SK-N-SH (cell line): ENCODE data around the gene NOTUM. TPM values are rescaled to one million over a fixed set of nuclear protein-coding genes. Genes with fewer than 3 reads are reported as not detected.

Experiments used
- CTCF ChIA-PET: fragments of 300-600, 350-600 bp; formaldehyde crosslinking; extraction: SDS; loops from one replicate; lab custom pipeline; 2021; lab: Yijun Ruan, JAX
- POLR2A ChIA-PET: fragments of 350-600 bp; sonication (Branson Sonifier 250); formaldehyde crosslinking; extraction: SDS; loops from one replicate; lab custom pipeline; 2020; ENCODE audit warnings: antibody characterized with exemption, inconsistent platforms; lab: Yijun Ruan, JAX
- DNase-seq: peaks from one replicate; pipeline ENCODE4 v3.0.0; 2012
- H2AFZ ChIP-seq: fragments of 200-600 bp; sonication (generic); 2 replicates; pipeline ENCODE4 v1.8.1; 2016; ENCODE audit warnings: antibody characterized with exemption, mild to moderate bottlenecking, low read depth
- H3F3A ChIP-seq: fragments of 200-600 bp; sonication (generic); replicated peaks from 2 replicates; pipeline ENCODE3; 2016; ENCODE audit warnings: antibody characterized with exemption, mild to moderate bottlenecking; ENCODE audit not compliant: insufficient read depth
- H3K27ac ChIP-seq, 2 experiments: fragments of 200-500 bp in 1 of 2; fragments of 200-600 bp in 1 of 2; sonication (Bioruptor generic) in 1 of 2; sonication (generic), shearing (Covaris generic) in 1 of 2; 2 replicates each; pipeline versions ENCODE4 v1.5.1 to v1.6.1; 2014 to 2016; ENCODE audit warnings: low read depth in 2 of 2, inconsistent platforms in 1 of 2, low read length in 1 of 2, mild to moderate bottlenecking in 1 of 2, mixed read lengths in 1 of 2
- H3K27me3 ChIP-seq: fragments of 200-600 bp; sonication (generic), shearing (Covaris generic); 2 replicates; pipeline ENCODE4 v1.6.1; 2016; ENCODE audit warnings: mixed run types; ENCODE audit not compliant: insufficient read depth
- H3K36me3 ChIP-seq, 2 experiments: fragments of 200-500 bp in 1 of 2; fragments of 200-600 bp in 1 of 2; sonication (Bioruptor generic) in 1 of 2; sonication (generic) in 1 of 2; replicated peaks in 1 of 2; 2 replicates each; pipeline versions ENCODE3 to v1.5.1; 2014 to 2016; ENCODE audit warnings: low read length in 1 of 2, mild to moderate bottlenecking in 1 of 2; ENCODE audit not compliant: insufficient read depth in 2 of 2, control insufficient read depth in 1 of 2
- H3K4me1 ChIP-seq, 2 experiments: fragments of 200-500 bp in 1 of 2; fragments of 200-600 bp in 1 of 2; sonication (Bioruptor generic) in 1 of 2; sonication (generic), shearing (Covaris generic) in 1 of 2; 2 replicates each; pipeline versions ENCODE4 v1.5.1 to v1.6.1; 2014 to 2016; ENCODE audit warnings: low read depth in 1 of 2, low read length in 1 of 2, mixed run types in 1 of 2; ENCODE audit not compliant: insufficient read depth in 2 of 2, control insufficient read depth in 1 of 2
- H3K4me2 ChIP-seq: fragments of 200-600 bp; sonication (generic), shearing (Covaris generic); 2 replicates; pipeline ENCODE4 v1.6.1; 2017; ENCODE audit warnings: mixed run types
- H3K4me3 ChIP-seq, 2 experiments: fragments of 200-500 bp in 1 of 2; fragments of 200-600 bp in 1 of 2; sonication (Bioruptor generic) in 1 of 2; sonication (generic), shearing (Covaris generic) in 1 of 2; 2 replicates each; pipeline versions ENCODE4 v1.5.1 to v1.8.1; 2014 to 2016; ENCODE audit warnings: low read depth in 2 of 2, inconsistent platforms in 1 of 2, low read length in 1 of 2, mild to moderate bottlenecking in 1 of 2, mixed read lengths in 1 of 2, moderate library complexity in 1 of 2
- H3K79me2 ChIP-seq: fragments of 200-600 bp; sonication (generic); 2 replicates; pipeline ENCODE4 v1.8.1; 2017; ENCODE audit warnings: mild to moderate bottlenecking; ENCODE audit not compliant: insufficient read depth
- H3K9ac ChIP-seq: fragments of 200-600 bp; sonication (generic); 2 replicates; pipeline ENCODE4 v1.6.1; 2017; ENCODE audit warnings: mixed run types
- H3K9me2 ChIP-seq: fragments of 200-600 bp; sonication (generic); 2 replicates; pipeline ENCODE4 v1.6.1; 2017; ENCODE audit warnings: mixed run types
- H3K9me3 ChIP-seq: fragments of 200-600 bp; sonication (generic); 2 replicates; pipeline ENCODE4 v1.6.1; 2017; ENCODE audit warnings: mixed run types, mild to moderate bottlenecking, moderate library complexity
- H4K20me1 ChIP-seq: fragments of 200-600 bp; sonication (generic); 2 replicates; pipeline ENCODE4 v1.6.1; 2017; ENCODE audit warnings: mild to moderate bottlenecking, mixed run types; ENCODE audit not compliant: insufficient read depth
- EZH2phosphoT487 ChIP-seq: fragments of 200-600 bp; sonication (generic); IDR thresholded peaks from 2 replicates; pipeline ENCODE4 v1.6.1; 2017; ENCODE audit warnings: low read depth, mixed run types, mild to moderate bottlenecking, antibody characterized with exemption, moderate library complexity, borderline replicate concordance
- MAX ChIP-seq: IDR thresholded peaks from 2 replicates; pipeline ENCODE4 v1.4.0; 2012; ENCODE audit warnings: low read depth
- NFIC ChIP-seq: IDR thresholded peaks from 2 replicates; pipeline ENCODE4 v1.4.0; 2012; ENCODE audit warnings: borderline replicate concordance
- RCOR1 ChIP-seq: fragments of 150-350 bp; IDR thresholded peaks from 2 replicates; pipeline ENCODE4 v1.6.1; 2017; ENCODE audit warnings: antibody characterized with exemption, low read length
- REST ChIP-seq: IDR thresholded peaks from 2 replicates; pipeline ENCODE4 v1.6.1; 2012; ENCODE audit warnings: mild to moderate bottlenecking, low read depth, low read length, moderate library complexity
- RXRA ChIP-seq: IDR thresholded peaks from 2 replicates; pipeline ENCODE4 v1.4.0; 2012; ENCODE audit warnings: low read depth, mild to moderate bottlenecking, borderline replicate concordance
- TAF1 ChIP-seq: IDR thresholded peaks from 2 replicates; pipeline ENCODE4 v1.6.1; 2012; ENCODE audit warnings: low read depth, mild to moderate bottlenecking, low read length, moderate library complexity, borderline replicate concordance
- YY1 ChIP-seq: IDR thresholded peaks from 2 replicates; pipeline ENCODE4 v1.4.0; 2012; ENCODE audit warnings: low read depth, mild to moderate bottlenecking
- WGBS: methylation state at CpG from one replicate; pipeline ENCODE4 v1.1.6; 2017; ENCODE audit warnings: low lambda C conversion rate; 5-methylcytosine and 5-hydroxymethylcytosine counted together
- polyA plus RNA-seq, 3 experiments: library from polyadenylated mRNA; depleted of rRNA; stranded (reverse); fragments of >200 nt; gene quantifications; 2 replicates each; pipeline ENCODE4 v1.2.3, GENCODE V29; 2012

Gene NOTUM
- polyA plus RNA-seq, 1 of the 3 experiments (the other 2 are of a cell fraction) = 0.33 TPM

DNA sequence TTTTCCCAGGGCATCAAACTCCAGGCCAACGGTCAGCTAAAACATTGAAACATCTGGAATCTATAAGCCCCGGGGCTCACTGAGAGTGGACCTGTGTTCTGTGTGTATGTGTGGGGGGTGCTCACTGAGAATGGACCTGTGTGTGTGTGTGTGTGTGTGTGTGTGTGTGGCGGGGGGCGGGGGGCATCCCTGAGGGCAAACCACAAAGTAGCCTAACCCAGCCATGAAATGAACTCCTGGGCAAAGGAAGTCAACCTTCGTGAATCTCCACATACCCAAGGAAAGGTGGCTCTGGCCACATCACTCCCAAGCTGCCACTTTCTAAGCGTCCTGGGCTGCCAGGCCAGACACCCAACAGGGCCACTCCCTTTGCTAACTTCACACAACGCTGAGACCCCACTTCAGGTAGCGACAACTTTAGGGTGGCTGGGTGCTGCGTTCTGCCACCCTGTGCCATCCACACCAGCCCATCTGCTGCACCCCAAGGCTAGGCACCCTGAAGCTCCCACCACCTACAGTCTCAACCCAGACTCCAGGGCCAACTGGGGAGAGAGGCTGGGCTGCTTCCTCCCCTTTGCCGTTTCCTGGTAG, 35.0 kb downstream of the NOTUM start (continued):
- no peak for TF ChIP-seq EZH2phosphoT487
- no peak for TF ChIP-seq RXRA
- TF ChIP-seq NFIC = no peak
- no peak for TF ChIP-seq RCOR1

- no peak for DNase-seq
- H3K9ac ChIP-seq = no peak overlapping the region
- H3K79me2 ChIP-seq = peaks cover 73% of the 10 kb centered on the region
- H3K36me3 ChIP-seq = peaks cover 9 to 29% of the 10 kb centered on the region in 2 experiments
- TF ChIP-seq TAF1 = no peak
- no peak for TF ChIP-seq MAX
- TF ChIP-seq REST = no peak
- TF ChIP-seq YY1 = no peak
- H3K27me3 ChIP-seq = no peaks in the 10 kb centered on the region
- 94% methylated on average over 16 of the region's 21 CpGs for WGBS
- H3K4me2 ChIP-seq = peak overlapping the region; percentile 6; the same call in 1 of the 2 replicates
- H4K20me1 ChIP-seq = peaks cover 60% of the 10 kb centered on the region
- no peaks in the 10 kb centered on the region for H3K9me3 ChIP-seq
- H3K4me3 ChIP-seq = no peak overlapping the region
- H3K9me2 ChIP-seq = no peaks in the 10 kb centered on the region
- no peak overlapping the region for H2AFZ ChIP-seq
- H3F3A ChIP-seq = peaks cover 11% of the 10 kb centered on the region
- peaks cover 20 to 31% of the 10 kb centered on the region in 2 experiments; a peak in 2 of 4 replicates for H3K4me1 ChIP-seq
- H3K27ac ChIP-seq = peak overlapping the region in 1 of 2 experiments; percentile 30; a peak in 1 of 4 replicates
- POLR2A ChIA-PET = interaction anchor here (1.0 to 1.7 kb wide), 2 partner anchors 12 to 54 kb away, joined by 3 to 8 read pairs; partner anchors contain the start of genes ARHGDIA and PYCR1
- CTCF ChIA-PET = interaction anchor here (1.2 to 11.7 kb wide), 10 partner anchors 9 to 113 kb away, joined by 3 to 107 read pairs (median 14); partner anchors contain the start of genes ARHGDIA, DCXR, NOTUM and PYCR1
These were observed 36.1 kb downstream of the NOTUM start for GRCh38 chr17:81924557-81925532.
